ENCODE results near the gene ATP2B2. TPM values are rescaled to one million over a fixed set of nuclear protein-coding genes. Genes with fewer than 3 reads are reported as not detected.
A peak's percentile ranks its signal among the peaks of the same experiment; 100 is the strongest.

The ATP2B2 gene
- total RNA-seq, 4 donors from 2014 or later, result not detected

GRCh38 chr3:10345911-10346310, 159.5 kb downstream of the ATP2B2 start:
- in situ Hi-C loops (cut with MboI; ENCODE audit: low pct_ligation_motif_present in 1 of 4, low pct_unique_long_range_greater_than_20kb in 1 of 4, low sequenced_read_pairs in 3 of 4) (loop anchor here in 3 of 4 donors (10.0 to 25.0 kb wide), 3 partner anchors 389 to 399 kb away; no protein-coding TSS in a partner anchor), intact Hi-C loops (cut with DNase I; ENCODE audit: low total_unique reads) (no loop called here)

GRCh38 chr3:10344944-10345575, 160.3 kb downstream of the ATP2B2 start:
- TF ChIP-seq CTCF (IDR thresholded peaks at IDR 0.05), result no peak
- no peak for TF ChIP-seq POLR2AphosphoS5 (IDR thresholded peaks at IDR 0.05)
- TF ChIP-seq EP300 (IDR thresholded peaks at IDR 0.05; ENCODE audit: low read depth), result no peak
- TF ChIP-seq POLR2A (IDR thresholded peaks at IDR 0.05), result no peak
- Histone ChIP-seq H3K36me3 (no peaks in the 10 kb centered on the region), H3K27ac (no peak overlapping the region), H3K27me3 (peaks cover 6% of the 10 kb centered on the region), H3K4me3 (no peak overlapping the region), H3K9me3 (no peaks in the 10 kb centered on the region), H3K4me1 (no peaks in the 10 kb centered on the region)
- in situ Hi-C loops (cut with MboI; ENCODE audit: low pct_ligation_motif_present in 1 of 4, low pct_unique_long_range_greater_than_20kb in 1 of 4, low sequenced_read_pairs in 3 of 4) (loop anchor here in 3 of 4 donors (10.0 to 25.0 kb wide), 3 partner anchors 390 to 400 kb away; no protein-coding TSS in a partner anchor), intact Hi-C loops (cut with DNase I; ENCODE audit: low total_unique reads) (no loop called here)
- 58 to 100% methylated on average over 2 to 16 of the region's 19 CpGs for WGBS, 2 donors (ENCODE audit: low coverage in 1 of 2)
- DNase-seq, result no peak

More at GRCh38 chr3:10345911-10346310, 159.5 kb downstream of the ATP2B2 start:
- Histone ChIP-seq H3K27ac (no peak overlapping the region), H3K4me3 (no peak overlapping the region), H3K36me3 (no peaks in the 10 kb centered on the region), H3K27me3 (peaks cover 6% of the 10 kb centered on the region), H3K9me3 (no peaks in the 10 kb centered on the region), H3K4me1 (no peaks in the 10 kb centered on the region)
- no peak for DNase-seq
- 81% methylated on average over 14 of the region's 15 CpGs; no CpG with 5 or more reads in 1 of the 2 donors for WGBS, 2 donors (ENCODE audit: low coverage in 1 of 2)
- TF ChIP-seq EP300 (IDR thresholded peaks at IDR 0.05; ENCODE audit: low read depth) (no peak), POLR2AphosphoS5 (IDR thresholded peaks at IDR 0.05) (no peak)

- Histone ChIP-seq H3K9me3 (no peaks in the 10 kb centered on the region), H3K27ac (no peak overlapping the region), H3K27me3 (peaks cover 6% of the 10 kb centered on the region), H3K4me1 (no peaks in the 10 kb centered on the region), H3K36me3 (no peaks in the 10 kb centered on the region), H3K4me3 (no peak overlapping the region)
- TF ChIP-seq EP300 (IDR thresholded peaks at IDR 0.05; ENCODE audit: low read depth), result no peak
- peak; percentile 64 to 92 (median 89) for TF ChIP-seq CTCF (IDR thresholded peaks at IDR 0.05)
- TF ChIP-seq POLR2AphosphoS5 (IDR thresholded peaks at IDR 0.05), result no peak
- no peak for TF ChIP-seq POLR2A (IDR thresholded peaks at IDR 0.05)
- DNase-seq, result peak; percentile 37
- in situ Hi-C loops (cut with MboI; ENCODE audit: low pct_ligation_motif_present in 1 of 4, low pct_unique_long_range_greater_than_20kb in 1 of 4, low sequenced_read_pairs in 3 of 4), result loop anchor here in 3 of 4 donors (10.0 to 25.0 kb wide), 3 partner anchors 390 to 400 kb away; no protein-coding TSS in a partner anchor
- intact Hi-C loops (cut with DNase I; ENCODE audit: low total_unique reads), result no loop called here
- WGBS, 2 donors (ENCODE audit: low coverage in 1 of 2), result 0 to 31% methylated on average over 2 to 9 of the region's 9 CpGs
Observed at GRCh38 chr3:10344147-10344943, 161.0 kb downstream of the ATP2B2 start.

GRCh38 chr3:10343526-10343925, 161.9 kb downstream of the ATP2B2 start:
- Histone ChIP-seq H3K27me3 (peaks cover 6% of the 10 kb centered on the region), H3K36me3 (no peaks in the 10 kb centered on the region), H3K4me1 (no peaks in the 10 kb centered on the region), H3K9me3 (no peaks in the 10 kb centered on the region), H3K27ac (no peak overlapping the region), H3K4me3 (no peak overlapping the region)
- in situ Hi-C loops (cut with MboI; ENCODE audit: low pct_ligation_motif_present in 1 of 4, low pct_unique_long_range_greater_than_20kb in 1 of 4, low sequenced_read_pairs in 3 of 4) (loop anchor here in 3 of 4 donors (10.0 to 25.0 kb wide), 3 partner anchors 391 to 401 kb away; no protein-coding TSS in a partner anchor), intact Hi-C loops (cut with DNase I; ENCODE audit: low total_unique reads) (loop anchor here (1.0 kb wide), 1 partner anchor 396 kb away; no protein-coding TSS in a partner anchor)
- TF ChIP-seq POLR2A (IDR thresholded peaks at IDR 0.05), result no peak
- no peak for TF ChIP-seq EP300 (IDR thresholded peaks at IDR 0.05; ENCODE audit: low read depth)
- no peak for TF ChIP-seq CTCF (IDR thresholded peaks at IDR 0.05)
- no peak for TF ChIP-seq POLR2AphosphoS5 (IDR thresholded peaks at IDR 0.05)
- no peak for DNase-seq
- 44 to 52% methylated on average over 5 to 11 of the region's 11 CpGs for WGBS, 2 donors (ENCODE audit: low coverage in 1 of 2)

Measured in transverse colon (tissue), 4 donors.